ENCODE results near the gene HOXC10. TPM values are rescaled to one million over a fixed set of nuclear protein-coding genes. Genes with fewer than 3 reads are reported as not detected.

The HOXC10 gene
- total and polyA plus RNA-seq, 10 of the 15 experiments (the other 5 are each of a cell fraction or from before 2014, with no cell fraction given): 0.59 TPM; not detected in 9

GRCh38 chr12:53941187-53941586, 43.8 kb upstream of the HOXC10 start:
- H4K20me1 ChIP-seq (ENCODE audit: control insufficient read depth, insufficient read depth): no peaks in the 10 kb centered on the region
- H3K36me3 ChIP-seq (ENCODE audit: control insufficient read depth in 2 of 2, insufficient read depth in 2 of 2, low read length in 1 of 2): no peaks in the 10 kb centered on the region
- no peak overlapping the region for H3K4me2 ChIP-seq (ENCODE audit: control insufficient read depth, insufficient read depth)
- in situ Hi-C loops (cut with MboI): no loop called here
- ChIA-PET POLR2A (no interaction called here), CTCF (interaction anchor here (0.6 kb wide), 1 partner anchor 290 kb away, joined by 3 read pairs; no protein-coding TSS in a partner anchor), RAD21 (ENCODE audit: unreplicated experiment) (no interaction called here), SMC1A (ENCODE audit: uncharacterized antibody, unreplicated experiment) (interaction anchor here (0.8 to 1.0 kb wide), 2 partner anchors 9 to 17 kb away, joined by 3 read pairs; no protein-coding TSS in a partner anchor)
- no peak overlapping the region for H2AFZ ChIP-seq (ENCODE audit: control insufficient read depth, low read depth, low read length)
- H3K4me1 ChIP-seq (ENCODE audit: control insufficient read depth, insufficient read depth, low read length): no peaks in the 10 kb centered on the region
- H3K4me3 ChIP-seq: no peak overlapping the region
- TF ChIP-seq NFYA (IDR thresholded peaks at IDR 0.05; ENCODE audit: borderline replicate concordance, low read depth, low read length) (no peak), E2F4 (IDR thresholded peaks at IDR 0.05; ENCODE audit: low read depth, low read length) (no peak), NR2C2 (IDR thresholded peaks at IDR 0.05; ENCODE audit: borderline replicate concordance, control insufficient read depth, insufficient read length, low read depth) (no peak), SRF (IDR thresholded peaks at IDR 0.05; ENCODE audit: low read depth in 2 of 2, low read length in 2 of 2) (no peak), KDM1A (IDR thresholded peaks at IDR 0.05; ENCODE audit: borderline replicate concordance) (no peak), ZNF687 (IDR thresholded peaks at IDR 0.05) (no peak), ATF7 (IDR thresholded peaks at IDR 0.05; ENCODE audit: low read depth) (no peak), MAX (IDR thresholded peaks at IDR 0.05; ENCODE audit: low read depth, low read length) (no peak), USF2 (IDR thresholded peaks at IDR 0.05; ENCODE audit: borderline replicate concordance, low read depth, low read length) (no peak)
- ATAC-seq: no peak
- no peak for FAIRE-seq
- H3K27ac ChIP-seq (ENCODE audit: control insufficient read depth, insufficient read depth): no peak overlapping the region
- no peaks in the 10 kb centered on the region for H3K79me2 ChIP-seq (ENCODE audit: control insufficient read depth, insufficient read depth, low read length)
- no peaks in the 10 kb centered on the region; the same call in 1 of the 3 replicates for H3K9me3 ChIP-seq (replicated peaks; ENCODE audit: control insufficient read depth, insufficient read depth, low read length)
- H3K9ac ChIP-seq (ENCODE audit: control insufficient read depth, insufficient read depth, low read length): no peak overlapping the region
- intact Hi-C loops (cut with micrococcal nuclease; ENCODE audit: unreplicated experiment): no loop called here
- DNase-seq (ENCODE audit: low read depth, low spot score): no peak
- H3K27me3 ChIP-seq (replicated peaks in 1 of 2; ENCODE audit: control insufficient read depth in 2 of 2, insufficient read depth in 2 of 2, low read length in 1 of 2): peaks cover 16 to 41% of the 10 kb centered on the region in 2 experiments
- BruUV-seq (replicated peaks): no TSS peak
